GM13977 (cell line): Measurements from ENCODE around the gene OR2AK2.

Source experiments
- DNase-seq: peaks from one replicate; pipeline ENCODE4 v3.0.0; 2012; ENCODE audit warnings: low spot score
- CTCF ChIP-seq: IDR thresholded peaks from 2 replicates; pipeline ENCODE4 v1.5.1; 2012; ENCODE audit warnings: mild to moderate bottlenecking, control low read depth; ENCODE audit not compliant: insufficient read depth; ENCODE audit errors: extremely low read depth, missing control alignments
- in situ Hi-C: fragments of 300-500 bp; cut with MboI; formaldehyde crosslinking; loops from one replicate; pipeline ENCODE4 v1.12.0; 2022; ENCODE audit warnings: low sequenced_read_pairs, low pct_unique_long_range_greater_than_20kb, mixed read lengths, inconsistent platforms; ENCODE audit not compliant: unreplicated experiment

The OR2AK2 gene

GRCh38 chr1:248015803-248016202 is 50.8 kb downstream of the OR2AK2 start:
- no peak for TF ChIP-seq CTCF
- in situ Hi-C loops: no loop called here
- no peak for DNase-seq
